Keratinocyte (primary cell): ENCODE measurements around the gene PSG5.
"Not testable (repeated sequence)": the region's sequence is repeated elsewhere in the genome, so short reads cannot be mapped to it uniquely, and the experiment has no call there.

Experiments used
- EZH2 ChIP-seq: IDR thresholded peaks from one replicate; pipeline ENCODE4 v1.6.1; 2012; ENCODE audit warnings: inconsistent platforms, mild to moderate bottlenecking, low read length, moderate library complexity
- TF ChIP-seq, protein P1 (sequence below), 3 experiments: IDR thresholded peaks in 1 of 3; conservative IDR thresholded peaks in 1 of 3; optimal IDR thresholded peaks in 1 of 3; 2 replicates in 2 of 3; 3 replicates in 1 of 3; pipeline versions ENCODE3 to v1.5.1; 2011; ENCODE audit warnings: low read length in 3 of 3, mild to moderate bottlenecking in 3 of 3, moderate library complexity in 2 of 3, control low read depth in 1 of 3, inconsistent platforms in 1 of 3; ENCODE audit not compliant: insufficient read depth in 2 of 3; ENCODE audit errors: extremely low read depth in 1 of 3

DNA sequence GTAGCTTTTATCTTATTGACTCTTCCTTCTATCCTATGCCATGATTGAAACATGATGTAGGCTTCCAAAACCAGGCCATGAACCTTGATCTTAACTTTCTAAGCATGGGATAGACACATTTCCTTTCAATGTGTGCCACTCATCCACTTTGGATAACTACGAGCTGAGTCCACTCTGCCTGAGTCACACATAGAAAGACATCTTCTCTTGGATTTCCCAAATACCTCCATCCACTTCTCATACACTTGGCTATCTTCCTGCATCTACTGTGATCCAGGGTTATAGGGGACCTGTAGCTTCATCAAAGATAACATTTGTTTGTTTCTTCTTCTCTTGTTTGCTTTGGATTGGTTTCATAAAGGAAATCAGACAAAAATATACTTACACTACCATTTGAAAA, 44.6 kb downstream of the PSG5 start:
- TF ChIP-seq, protein P1, sequence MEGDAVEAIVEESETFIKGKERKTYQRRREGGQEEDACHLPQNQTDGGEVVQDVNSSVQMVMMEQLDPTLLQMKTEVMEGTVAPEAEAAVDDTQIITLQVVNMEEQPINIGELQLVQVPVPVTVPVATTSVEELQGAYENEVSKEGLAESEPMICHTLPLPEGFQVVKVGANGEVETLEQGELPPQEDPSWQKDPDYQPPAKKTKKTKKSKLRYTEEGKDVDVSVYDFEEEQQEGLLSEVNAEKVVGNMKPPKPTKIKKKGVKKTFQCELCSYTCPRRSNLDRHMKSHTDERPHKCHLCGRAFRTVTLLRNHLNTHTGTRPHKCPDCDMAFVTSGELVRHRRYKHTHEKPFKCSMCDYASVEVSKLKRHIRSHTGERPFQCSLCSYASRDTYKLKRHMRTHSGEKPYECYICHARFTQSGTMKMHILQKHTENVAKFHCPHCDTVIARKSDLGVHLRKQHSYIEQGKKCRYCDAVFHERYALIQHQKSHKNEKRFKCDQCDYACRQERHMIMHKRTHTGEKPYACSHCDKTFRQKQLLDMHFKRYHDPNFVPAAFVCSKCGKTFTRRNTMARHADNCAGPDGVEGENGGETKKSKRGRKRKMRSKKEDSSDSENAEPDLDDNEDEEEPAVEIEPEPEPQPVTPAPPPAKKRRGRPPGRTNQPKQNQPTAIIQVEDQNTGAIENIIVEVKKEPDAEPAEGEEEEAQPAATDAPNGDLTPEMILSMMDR (optimal IDR thresholded peaks at IDR 0.05 in 1 of 3, IDR thresholded peaks at IDR 0.05 in 1 of 3, conservative IDR thresholded peaks at IDR 0.05 in 1 of 3; ENCODE audit: extremely low read depth in 1 of 3, insufficient read depth in 2 of 3, low read length in 3 of 3) = not testable (repeated sequence)
- TF ChIP-seq EZH2 = not testable (repeated sequence)
